A549 (cell line): ENCODE data around the gene GRID1.

Experiments used
- CTCF ChIP-seq: fragments of >200 bp; sonication (Bioruptor Twin); formaldehyde crosslinking; IDR thresholded peaks from 3 replicates; pipeline ENCODE4 v1.5.1; 2016
- EP300 ChIP-seq, 2 experiments: fragments of >200 bp; sonication (Bioruptor Twin); formaldehyde crosslinking; IDR thresholded peaks; 2 replicates in 1 of 2; 3 replicates in 1 of 2; pipeline ENCODE4 v1.6.1; 2016 to 2017
- HDAC2 ChIP-seq: fragments of 200-600 bp; sonication (generic); IDR thresholded peaks from 2 replicates; pipeline ENCODE4 v1.6.1; 2016
- KDM1A ChIP-seq: fragments of 200-600 bp; sonication (generic); IDR thresholded peaks from 2 replicates; pipeline ENCODE4 v1.6.1; 2016; ENCODE audit warnings: low read depth, mild to moderate bottlenecking
- KDM5A ChIP-seq: fragments of 200-600 bp; sonication (generic); IDR thresholded peaks from 2 replicates; pipeline ENCODE4 v1.6.1; 2016; ENCODE audit warnings: antibody characterized with exemption, mild to moderate bottlenecking
- MYC ChIP-seq: IDR thresholded peaks from 2 replicates; pipeline ENCODE4 v1.6.1; 2012; ENCODE audit warnings: mild to moderate bottlenecking, inconsistent platforms, low read length, improper control_type of control experiment, borderline replicate concordance
- NR3C1 ChIP-seq: fragments of >200 bp; sonication (Bioruptor Twin); formaldehyde crosslinking; IDR thresholded peaks from 3 replicates; pipeline ENCODE4 v1.6.1; 2017
- POLR2A ChIP-seq: IDR thresholded peaks from 2 replicates; pipeline ENCODE4 v1.6.1; 2012; ENCODE audit warnings: mild to moderate bottlenecking, low read length
- ZFP36 ChIP-seq: fragments of 450-650 bp; IDR thresholded peaks from 2 replicates; pipeline ENCODE4 v1.6.1; 2014; ENCODE audit warnings: borderline replicate concordance; ENCODE audit not compliant: partially characterized antibody
- TF ChIP-seq, protein P1 (sequence below): IDR thresholded peaks from 2 replicates; pipeline ENCODE4 v1.6.1; 2012
- TF ChIP-seq, protein P2 (sequence below): fragments of 200-600 bp; sonication (generic); IDR thresholded peaks from 2 replicates; pipeline ENCODE4 v1.6.1; 2016; ENCODE audit warnings: antibody characterized with exemption, mild to moderate bottlenecking, moderate library complexity

GRCh38 chr10:85612833-85613232 is 753.8 kb downstream of the GRID1 start:
- TF ChIP-seq CTCF = no peak
- TF ChIP-seq POLR2A = no peak
- TF ChIP-seq KDM5A = no peak
- no peak for TF ChIP-seq KDM1A
- no peak for TF ChIP-seq EP300 (IDR thresholded peaks at IDR 0.05)
- TF ChIP-seq HDAC2 = no peak
- no peak for TF ChIP-seq MYC
- no peak for TF ChIP-seq NR3C1
- TF ChIP-seq, protein P1, sequence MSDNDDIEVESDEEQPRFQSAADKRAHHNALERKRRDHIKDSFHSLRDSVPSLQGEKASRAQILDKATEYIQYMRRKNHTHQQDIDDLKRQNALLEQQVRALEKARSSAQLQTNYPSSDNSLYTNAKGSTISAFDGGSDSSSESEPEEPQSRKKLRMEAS = no peak
- TF ChIP-seq ZFP36 = no peak
- TF ChIP-seq, protein P2, sequence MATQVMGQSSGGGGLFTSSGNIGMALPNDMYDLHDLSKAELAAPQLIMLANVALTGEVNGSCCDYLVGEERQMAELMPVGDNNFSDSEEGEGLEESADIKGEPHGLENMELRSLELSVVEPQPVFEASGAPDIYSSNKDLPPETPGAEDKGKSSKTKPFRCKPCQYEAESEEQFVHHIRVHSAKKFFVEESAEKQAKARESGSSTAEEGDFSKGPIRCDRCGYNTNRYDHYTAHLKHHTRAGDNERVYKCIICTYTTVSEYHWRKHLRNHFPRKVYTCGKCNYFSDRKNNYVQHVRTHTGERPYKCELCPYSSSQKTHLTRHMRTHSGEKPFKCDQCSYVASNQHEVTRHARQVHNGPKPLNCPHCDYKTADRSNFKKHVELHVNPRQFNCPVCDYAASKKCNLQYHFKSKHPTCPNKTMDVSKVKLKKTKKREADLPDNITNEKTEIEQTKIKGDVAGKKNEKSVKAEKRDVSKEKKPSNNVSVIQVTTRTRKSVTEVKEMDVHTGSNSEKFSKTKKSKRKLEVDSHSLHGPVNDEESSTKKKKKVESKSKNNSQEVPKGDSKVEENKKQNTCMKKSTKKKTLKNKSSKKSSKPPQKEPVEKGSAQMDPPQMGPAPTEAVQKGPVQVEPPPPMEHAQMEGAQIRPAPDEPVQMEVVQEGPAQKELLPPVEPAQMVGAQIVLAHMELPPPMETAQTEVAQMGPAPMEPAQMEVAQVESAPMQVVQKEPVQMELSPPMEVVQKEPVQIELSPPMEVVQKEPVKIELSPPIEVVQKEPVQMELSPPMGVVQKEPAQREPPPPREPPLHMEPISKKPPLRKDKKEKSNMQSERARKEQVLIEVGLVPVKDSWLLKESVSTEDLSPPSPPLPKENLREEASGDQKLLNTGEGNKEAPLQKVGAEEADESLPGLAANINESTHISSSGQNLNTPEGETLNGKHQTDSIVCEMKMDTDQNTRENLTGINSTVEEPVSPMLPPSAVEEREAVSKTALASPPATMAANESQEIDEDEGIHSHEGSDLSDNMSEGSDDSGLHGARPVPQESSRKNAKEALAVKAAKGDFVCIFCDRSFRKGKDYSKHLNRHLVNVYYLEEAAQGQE = no peak
